ENCODE measurements around the gene TMED9.
"Not testable (repeated sequence)": the region's sequence is repeated elsewhere in the genome, so short reads cannot be mapped to it uniquely, and the experiment has no call there.

GRCh38 chr5:177645462-177645861 lies 53.5 kb downstream of the TMED9 start:
- not testable (repeated sequence) for TF ChIP-seq CTCF (conservative IDR thresholded peaks at IDR 0.05); ZFX (IDR thresholded peaks at IDR 0.05)
